NCI-H748 treated with DMSO at 0.1 percent for 48 hours (cell line): ENCODE measurements around the gene SREBF2.

Experiments
- DNase-seq: peaks from one replicate; lab custom pipeline; 2025; lab: John Stamatoyannopoulos, UW

SREBF2 gene

DNA sequence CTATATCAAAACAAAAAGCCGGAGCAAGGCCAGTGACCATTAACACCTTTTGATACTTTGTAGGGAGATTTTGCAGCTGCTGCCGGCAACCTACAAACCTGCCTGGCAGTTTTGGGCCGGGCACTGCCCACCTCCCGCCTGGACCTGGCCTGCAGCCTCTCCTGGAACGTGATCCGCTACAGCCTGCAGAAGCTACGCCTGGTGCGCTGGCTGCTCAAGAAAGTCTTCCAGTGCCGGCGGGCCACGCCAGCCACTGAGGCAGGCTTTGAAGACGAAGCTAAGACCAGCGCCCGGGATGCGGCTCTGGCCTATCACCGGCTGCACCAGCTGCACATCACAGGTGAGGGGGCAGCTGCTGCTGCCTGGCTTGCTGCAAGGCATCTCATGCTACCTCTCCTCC lies 47.7 kb downstream of the SREBF2 start:
- no peak for DNase-seq

DNA sequence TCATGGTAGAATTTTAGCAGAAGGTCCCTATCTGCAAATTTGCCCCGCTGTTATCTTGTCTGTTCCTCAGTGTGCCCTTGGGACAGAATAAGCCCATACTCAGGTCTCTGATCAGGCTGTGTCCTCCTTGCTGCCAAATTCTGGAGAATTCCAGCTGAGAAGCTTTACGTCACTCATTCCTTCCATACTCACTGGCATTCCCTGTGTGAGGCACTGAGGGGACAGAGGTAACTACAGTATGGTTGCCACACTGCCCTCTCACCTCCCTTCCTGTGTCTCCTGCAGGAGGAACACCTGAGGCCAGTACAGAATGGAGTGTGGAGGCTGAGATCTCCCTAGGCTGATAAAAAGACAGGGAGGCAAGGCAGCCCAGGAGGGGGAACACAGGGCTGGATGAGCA lies 50.5 kb downstream of the SREBF2 start:
- DNase-seq: no peak

DNA sequence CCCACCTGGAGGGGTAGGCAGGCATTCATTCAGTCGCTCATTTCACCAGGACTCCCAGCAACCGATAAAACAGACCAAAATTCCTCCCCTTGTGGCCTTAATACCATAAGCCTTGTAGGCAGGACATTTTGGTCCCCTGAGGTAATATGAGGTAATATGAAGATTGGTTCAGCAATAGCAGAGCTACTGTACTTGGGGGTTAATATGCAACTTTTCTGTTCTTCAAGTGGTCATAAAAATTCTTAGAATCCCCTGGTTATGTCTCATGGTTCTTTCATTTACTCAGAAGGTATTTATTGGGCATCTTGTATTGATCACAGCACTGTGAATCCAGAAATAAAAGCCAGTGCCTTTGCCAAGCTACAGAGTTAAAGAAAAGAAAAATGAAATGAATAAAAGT lies 52.2 kb downstream of the SREBF2 start:
- no peak for DNase-seq

DNA sequence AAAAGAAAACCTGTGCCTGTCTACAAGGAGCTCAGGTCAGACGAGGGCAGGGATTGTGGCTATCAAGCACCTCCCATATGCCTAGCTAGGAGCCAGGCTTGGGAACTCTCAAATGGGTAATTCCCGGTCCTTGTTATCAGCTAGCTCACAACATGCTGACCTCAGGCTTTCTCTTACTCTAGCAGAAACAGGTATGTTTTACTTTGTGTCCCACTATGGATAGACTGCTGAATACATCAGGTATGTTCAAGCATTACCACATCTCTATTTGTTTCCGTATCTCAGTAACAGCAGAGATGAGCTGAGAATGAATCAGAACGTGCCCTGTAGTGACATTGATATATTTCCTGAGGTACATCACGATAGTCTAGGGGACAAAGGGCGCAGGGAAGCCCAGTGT lies 52.6 kb downstream of the SREBF2 start:
- no peak for DNase-seq

DNA sequence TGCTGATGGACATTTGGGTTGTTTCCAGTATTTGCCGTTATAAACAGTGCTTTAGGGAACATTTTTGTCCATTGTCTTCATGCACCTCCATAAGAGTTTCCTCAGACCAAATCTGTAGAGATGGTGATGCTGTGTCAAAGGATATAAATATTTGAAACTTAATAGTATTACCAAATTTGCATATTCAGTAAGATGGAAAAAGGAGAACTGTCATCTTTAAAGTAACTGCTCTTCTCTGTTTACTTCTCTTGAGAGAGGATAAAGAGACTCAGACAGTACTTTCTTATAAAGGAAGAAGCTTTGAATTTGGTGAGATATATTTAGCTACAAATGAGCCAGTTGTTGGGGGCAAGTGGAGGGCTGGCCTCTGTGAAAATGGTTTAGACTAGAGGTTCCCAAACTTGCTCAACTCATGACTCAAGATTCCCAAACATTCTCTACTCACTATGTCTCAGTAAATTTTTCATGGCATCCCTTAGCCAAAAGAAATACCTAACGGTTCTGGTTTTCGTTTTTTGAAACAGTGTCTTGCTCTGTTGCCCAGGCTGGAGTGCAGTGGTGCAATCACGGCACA lies 55.8 kb downstream of the SREBF2 start:
- DNase-seq: no peak

DNA sequence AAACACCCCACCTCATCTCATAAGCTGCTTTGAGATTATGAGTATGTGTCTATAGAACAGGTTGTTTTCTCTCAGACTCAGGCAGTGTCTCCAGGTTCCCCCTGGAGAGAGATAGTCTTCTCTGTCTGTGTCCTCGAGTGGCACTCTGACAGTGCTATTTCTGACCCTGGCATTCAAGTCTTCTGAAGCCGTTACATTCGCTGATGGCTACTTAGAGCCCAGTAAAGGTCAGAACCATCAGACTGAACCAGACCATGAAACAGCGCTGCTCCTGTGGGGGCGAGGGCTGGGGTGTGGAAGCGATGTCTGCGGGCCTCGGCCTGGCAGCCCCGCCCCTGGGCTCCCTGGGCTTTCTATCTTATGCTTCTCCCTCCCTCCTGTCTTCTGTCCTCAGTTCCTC lies 58.5 kb downstream of the SREBF2 start:
- no peak for DNase-seq

DNA sequence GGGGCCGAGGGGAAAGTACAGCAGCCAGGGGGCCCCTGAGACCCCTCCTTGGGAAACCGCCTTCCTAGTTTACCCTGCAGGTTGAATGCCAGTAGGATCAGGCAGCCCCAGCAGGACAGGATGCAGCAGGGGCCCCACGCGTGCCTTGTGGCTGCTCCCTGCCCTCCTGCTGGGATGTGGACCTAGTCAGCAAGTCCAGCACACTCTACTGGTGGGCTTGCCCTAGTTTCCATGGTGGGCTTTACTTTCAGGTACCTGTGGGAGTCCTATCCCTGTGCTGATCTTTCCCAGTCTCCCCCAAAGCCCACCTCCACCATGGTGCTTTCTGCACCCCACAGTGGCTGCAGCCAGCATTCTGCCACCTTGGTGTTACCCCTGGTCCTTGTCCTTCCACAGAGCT lies 59.8 kb downstream of the SREBF2 start:
- no peak for DNase-seq

DNA sequence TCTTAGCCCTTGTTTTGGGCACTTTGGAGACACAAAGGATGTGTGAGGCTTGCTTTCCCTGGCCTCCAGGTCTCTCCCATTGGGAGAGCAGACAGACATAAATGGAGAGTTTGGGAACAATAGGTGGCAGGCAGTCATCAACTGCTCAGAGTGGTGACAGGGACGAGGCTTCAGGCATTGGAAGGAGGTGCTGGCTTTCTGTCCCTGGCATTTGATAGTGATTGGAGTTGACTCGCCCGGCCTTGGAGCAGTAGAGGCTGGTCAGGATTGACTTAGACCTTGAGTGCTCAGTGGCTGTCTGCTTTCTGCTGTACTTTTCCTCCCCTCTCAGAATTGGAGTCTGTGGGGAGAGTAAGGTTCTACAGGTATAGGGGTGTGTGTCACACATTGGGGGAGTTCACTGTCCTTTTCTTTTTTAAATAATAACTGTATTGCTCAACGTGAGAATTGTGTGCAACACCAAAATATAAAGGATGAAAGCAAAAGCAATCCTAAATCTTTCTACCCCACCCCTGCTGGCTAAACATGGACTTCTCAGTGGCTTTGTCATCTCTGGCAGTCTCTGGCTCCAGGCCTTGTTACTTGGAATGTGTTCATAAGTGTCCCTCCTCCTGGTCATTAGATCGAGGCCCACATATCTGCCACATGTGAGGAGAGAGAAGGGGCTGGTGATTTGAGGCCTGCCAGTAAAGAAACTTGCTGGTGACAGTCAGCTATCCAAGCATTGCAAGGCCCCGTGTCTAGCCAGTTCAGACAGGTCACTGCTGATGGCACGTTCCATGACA lies 60.9 kb downstream of the SREBF2 start:
- DNase-seq: no peak

DNA sequence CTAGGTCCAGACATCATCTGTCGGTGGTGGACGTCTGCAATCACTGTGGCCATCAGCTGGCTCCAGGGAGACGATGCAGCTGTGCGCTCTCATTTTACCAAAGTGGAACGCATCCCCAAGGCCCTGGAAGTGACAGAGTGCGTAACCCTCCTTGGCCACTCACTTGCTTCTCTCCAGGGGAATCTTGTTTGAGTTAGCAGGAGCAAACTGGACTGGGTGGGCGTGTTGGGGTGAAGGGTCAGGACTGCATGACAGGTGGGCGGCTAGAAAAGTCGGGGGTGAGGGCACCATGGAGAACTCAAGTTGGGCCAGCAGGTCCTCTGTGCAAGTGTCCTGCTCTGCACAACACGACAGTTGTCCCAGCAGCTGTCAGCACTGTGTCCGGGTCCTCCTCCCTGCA lies 65.7 kb downstream of the SREBF2 start:
- DNase-seq: no peak

DNA sequence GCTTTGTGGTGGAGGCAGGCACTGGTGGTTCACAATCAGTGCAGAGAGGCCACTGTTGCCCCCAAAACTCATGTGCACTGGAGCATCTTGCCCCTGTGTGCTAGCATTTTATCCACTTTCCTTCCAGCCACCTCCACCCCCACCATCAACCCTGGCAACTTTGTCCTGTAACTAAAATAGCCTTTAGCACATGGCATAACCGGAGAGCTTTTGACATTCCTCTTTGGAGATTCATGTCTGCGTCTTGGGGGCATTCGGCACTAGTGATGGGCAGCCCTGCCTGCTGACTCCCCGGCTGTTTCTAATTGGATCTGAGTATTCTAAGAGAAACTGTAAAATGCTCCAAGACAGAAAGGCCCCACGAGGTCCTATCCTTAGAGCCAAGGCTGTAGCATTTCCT lies 66.2 kb downstream of the SREBF2 start:
- DNase-seq: no peak

DNA sequence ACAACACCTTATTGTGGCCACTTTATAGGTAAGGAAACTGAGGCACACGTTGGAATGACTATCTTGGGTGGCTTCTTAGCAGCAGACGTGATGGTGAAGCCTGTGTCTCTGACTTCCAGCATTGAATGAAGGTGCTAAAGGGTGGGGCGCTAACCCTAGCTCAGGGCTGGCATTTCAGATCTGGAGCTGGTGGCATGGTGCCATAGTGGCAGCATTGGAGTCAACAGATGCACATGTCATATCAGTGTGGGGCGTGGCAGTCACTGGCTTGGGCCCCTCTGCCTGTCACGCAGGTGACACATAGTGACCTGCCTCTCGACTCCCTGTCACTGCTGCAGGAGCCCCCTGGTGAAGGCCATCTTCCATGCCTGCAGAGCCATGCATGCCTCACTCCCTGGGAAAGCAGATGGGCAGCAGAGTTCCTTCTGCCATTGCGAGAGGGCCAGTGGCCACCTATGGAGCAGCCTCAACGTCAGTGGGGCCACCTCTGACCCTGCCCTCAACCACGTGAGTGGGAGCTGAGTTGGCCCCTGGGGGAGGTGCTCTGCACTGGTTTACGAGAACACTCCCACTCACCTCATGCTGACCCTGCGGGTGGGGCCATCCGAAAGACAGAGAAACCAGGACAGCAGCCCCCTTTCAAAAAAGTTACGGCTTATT lies 67.2 kb downstream of the SREBF2 start:
- no peak for DNase-seq

DNA sequence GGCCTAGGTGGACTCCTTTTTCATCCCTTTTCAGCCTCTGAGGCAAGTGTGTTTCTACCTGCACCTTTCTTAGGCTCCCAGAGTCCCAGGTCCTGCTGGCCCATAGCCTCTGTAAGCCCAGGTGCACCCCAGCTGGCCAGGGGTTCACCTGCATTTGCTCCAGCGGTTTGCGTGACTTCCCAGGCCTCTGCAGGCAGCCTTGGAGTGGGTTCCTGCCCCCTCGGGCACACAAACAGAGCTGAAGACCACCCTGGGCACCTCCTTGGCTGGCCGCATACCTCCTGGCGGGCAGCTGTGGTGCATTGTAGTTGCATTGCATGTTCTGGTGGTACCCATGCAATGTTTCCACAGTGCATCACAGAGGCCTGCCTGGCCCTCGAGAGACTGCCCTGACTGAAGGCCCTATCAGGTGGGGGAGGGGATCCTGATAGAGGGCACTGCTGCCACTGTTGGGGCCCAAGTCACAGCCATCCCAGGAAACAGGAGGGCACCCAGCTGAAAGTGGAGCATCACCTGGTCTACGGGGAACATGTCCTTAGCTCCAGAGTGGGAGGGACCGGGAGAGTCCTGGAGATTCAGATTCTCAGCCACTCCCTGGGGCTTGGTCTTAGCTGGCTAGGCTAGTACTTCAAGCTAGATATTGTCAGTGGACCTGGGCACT lies 67.9 kb downstream of the SREBF2 start:
- DNase-seq: no peak

DNA sequence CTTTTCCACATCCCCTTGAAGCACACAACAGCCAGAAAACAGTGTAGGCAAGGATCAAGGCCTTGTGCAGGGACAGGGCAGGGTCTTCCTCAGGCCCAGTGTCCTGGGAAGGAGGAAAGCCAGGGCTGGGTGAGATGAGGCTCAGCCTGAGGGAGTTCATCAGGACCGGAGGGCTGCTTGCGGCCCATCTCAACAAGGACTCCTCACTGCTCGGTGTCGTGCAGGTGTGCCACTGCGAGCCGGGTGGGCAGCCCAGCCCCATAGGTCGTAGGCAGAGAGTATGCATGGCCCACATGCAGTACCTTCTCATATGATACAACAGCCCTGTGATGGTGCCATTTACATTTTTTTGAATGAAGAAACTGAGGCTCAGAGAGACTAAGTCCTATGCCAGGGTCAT lies 69.1 kb downstream of the SREBF2 start:
- no peak for DNase-seq

DNA sequence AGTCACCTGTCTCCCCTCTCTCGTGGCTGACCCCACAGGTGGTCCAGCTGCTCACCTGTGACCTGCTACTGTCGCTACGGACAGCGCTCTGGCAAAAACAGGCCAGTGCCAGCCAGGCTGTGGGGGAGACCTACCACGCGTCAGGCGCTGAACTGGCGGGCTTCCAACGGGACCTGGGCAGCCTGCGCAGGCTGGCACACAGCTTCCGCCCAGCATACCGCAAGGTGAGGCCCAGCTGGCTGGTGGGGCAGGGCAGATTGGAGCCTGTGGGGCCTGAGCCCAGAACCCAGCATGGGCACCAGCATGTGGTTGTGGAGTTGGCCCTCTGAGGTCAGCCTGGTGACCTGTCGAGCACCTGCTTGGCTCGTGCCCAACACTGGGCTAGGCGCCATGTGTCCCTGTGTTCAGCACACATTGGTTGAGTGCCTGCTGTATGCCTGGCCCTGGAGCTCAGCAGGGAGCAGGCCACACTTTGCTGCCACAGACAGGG lies 70.1 kb downstream of the SREBF2 start:
- DNase-seq: no peak

DNA sequence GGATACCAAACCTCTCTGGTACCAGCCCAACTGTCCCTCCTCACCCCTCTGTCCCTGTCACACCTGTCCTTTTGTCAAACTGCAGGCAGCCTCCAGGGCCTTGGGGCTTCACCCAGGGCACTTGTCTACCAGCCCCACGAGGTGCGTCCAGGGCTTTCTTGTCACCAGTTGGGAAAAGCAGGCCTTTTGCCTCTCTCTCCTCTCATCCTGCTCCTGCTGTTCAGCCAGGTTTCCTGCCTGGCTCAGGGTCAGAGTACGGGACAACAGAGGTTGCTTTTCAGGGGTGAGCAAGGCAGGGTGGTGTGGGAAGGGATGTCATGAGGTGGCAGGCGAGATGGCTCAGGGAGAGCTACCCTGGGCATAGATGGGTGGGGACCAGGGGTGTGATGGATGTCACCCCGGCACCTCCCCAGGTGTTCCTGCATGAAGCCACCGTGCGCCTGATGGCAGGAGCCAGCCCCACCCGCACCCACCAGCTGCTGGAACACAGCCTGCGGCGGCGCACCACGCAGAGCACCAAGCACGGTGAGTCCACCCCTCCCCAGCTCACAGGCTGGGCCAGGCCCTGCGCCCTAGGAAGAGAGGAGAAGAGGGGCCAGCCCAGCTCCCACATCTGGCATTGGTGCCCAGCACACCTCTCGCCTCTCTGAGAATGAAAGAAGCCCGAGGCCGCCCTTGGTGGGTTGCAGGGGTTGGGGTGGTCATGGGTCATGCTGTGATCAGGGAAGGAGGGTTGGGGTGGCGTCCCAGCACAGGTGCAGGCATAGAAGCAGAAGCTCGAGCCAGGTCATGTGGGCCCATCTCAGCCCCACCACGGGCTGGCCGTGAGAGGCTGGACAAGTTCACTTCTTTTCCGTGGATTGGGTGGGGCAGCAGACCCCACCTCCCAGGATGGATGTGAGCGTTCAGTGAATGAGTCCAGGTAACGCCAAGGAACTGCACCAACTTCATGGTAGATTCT lies 71.8 kb downstream of the SREBF2 start:
- DNase-seq: no peak

DNA sequence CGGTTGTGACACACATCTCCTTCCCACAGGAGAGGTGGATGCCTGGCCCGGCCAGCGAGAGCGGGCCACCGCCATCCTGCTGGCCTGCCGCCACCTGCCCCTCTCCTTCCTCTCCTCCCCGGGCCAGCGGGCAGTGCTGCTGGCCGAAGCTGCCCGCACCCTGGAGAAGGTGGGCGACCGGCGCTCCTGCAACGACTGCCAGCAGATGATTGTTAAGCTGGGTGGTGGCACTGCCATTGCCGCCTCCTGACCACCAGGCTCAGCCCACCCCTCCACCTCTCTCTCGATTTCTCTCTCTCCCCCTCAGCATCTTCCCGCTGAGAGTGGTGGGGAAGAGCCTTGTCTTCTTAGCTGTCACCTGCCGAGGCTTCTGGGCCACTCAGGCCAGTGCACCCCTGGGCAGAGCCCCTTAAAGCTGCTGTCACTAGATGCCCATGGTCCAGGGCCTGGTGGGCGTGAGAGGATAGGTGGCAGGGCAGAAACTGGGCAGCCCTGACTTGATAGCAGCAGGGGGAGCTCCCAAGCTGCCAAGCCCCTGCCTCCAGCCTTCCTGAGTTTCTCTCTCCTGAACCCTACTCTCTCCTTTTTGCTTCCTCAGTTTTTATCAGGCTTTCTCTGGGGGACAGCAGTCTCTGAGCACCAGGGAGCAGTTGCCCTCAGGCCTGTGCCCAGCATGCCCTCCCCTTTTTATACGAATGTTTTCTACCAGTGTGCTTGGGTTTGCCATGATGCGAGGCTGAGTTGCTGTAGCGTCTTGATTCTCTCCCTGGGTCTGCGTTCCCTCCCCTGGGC lies 72.7 kb downstream of the SREBF2 start:
- DNase-seq: no peak

DNA sequence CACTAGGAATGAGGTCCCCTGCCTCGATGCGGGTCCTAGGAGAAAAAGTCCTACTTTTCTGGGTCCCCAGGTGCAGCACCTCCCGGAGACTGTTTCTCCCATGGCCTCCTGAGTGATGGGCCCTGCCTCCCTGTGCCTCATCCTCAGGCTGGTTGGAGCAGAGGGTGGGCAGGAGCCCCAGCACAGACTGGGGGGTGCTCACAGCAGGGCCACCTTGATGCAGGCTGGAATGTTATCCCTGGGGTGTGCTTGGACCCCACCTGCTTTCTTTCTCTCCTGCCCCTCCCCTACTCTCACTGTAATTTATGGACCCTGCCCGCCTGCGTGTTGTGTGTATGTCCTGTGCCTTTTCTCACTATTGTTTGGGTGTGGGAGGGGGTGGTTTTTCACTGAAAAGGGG lies 73.9 kb downstream of the SREBF2 start:
- no peak for DNase-seq

DNA sequence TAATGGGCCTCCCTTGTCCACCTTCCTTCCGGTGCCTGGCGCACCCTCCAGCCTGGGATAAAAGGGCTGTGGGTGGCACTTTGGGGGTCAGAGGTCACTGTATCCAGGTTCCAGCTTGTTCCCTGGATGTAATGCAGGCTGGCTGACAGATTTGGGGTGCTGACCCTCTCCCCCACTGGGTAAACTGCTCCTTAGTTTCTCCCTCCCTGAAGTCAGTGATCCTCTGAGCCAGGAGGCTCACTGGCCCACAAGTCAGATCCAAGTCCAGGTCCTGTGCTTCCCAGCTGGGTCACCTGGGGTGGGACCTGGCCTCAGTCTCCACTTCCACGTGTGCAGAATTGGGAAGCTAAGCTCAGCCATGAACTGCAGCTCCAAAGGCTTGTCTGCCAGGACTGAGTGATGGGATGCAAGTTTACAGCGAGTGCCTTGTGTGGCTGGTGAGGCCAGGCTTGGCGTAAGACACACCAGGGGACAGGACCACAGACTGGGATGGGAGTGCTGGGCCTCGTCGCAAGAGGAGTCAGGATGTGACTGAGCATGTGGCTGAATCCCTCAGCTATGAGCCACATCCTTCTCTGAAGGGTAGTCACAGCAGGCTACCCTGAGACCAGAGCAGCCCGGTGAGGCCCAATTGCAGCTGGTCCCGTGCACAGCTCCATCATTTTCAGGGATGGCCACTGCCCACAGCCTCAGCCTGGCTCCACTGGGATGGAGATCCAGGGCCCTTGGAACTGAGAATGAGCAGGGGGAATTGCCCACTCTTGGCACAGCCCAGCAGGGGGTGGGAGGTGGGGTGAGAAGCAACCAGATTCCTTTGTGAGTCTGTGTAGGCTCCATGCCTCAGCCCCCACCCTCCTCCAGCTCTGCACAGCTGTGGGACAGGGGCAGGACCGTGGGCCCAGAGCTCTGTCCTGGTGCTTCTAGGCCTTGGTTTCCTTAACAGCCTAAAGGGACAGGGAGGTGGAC lies 74.8 kb downstream of the SREBF2 start:
- no peak for DNase-seq

DNA sequence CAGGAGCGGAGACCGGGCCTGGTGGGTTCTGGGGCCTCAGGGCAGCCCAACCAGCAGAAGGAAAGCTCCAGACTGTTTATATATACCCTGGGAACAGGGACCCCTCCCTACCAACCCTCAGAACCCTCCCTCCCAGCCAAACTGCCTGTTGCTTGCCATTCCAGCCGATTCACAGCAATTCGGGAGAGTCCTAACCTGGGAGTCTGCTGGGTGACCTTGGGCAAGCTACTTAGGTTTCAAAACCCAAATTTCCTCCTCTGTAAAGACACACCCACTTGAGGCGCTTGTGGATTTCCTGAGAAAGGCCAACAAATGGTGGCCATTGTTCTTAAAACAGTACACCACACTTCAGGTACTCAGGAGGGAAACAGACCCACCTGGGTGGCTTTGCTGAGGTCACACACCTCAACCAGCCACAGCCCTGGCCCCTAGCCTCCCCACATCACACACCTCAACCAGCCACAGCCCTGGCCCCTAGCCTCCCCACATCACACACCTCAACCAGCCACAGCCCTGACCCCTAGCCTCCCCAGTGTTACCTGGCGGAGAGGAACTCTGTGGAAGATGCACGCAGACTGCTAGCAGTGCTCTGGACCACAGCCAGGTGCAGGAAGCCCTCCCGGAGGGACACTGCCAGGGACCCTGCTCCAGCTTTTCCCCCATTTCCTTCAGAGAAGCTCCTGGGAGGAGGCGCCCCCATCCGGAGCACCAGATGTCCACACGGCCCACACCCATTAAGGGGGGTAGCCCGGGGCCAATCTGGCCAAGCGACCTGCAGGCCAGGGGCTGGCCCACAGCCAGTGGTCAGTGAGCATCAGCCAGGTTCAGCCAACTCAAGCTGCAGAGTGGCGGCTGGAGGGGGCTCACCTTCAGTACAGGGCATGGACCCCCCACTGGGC lies 75.8 kb downstream of the SREBF2 start:
- DNase-seq: no peak
